Measurements from ENCODE around the gene MYLK4. TPM values are rescaled to one million over a fixed set of nuclear protein-coding genes. Genes with fewer than 3 reads are reported as not detected.

MYLK4 gene
- total RNA-seq, 1 donor from 2014 or later, result 0.26 TPM

DNA sequence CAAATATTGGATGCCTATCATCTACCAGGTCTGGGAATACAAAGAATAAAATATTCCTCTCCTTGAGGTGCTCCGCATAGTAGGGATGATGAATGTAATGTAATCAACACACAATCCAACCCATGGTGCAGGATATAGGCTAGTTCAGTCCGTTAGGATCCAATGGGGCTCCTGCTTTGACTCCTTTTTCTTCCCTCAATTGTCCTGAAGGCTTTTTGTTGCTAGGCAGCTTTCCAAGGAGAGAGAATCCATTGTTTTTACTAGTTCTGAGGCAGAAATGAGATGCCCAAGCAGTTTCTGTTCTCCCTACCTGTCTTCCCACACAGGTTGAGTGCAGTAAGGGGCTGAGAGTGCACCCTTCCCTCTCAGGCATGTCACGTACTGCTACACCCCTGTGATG, 26.5 kb upstream of the MYLK4 start:
- Histone ChIP-seq H3K36me3 (ENCODE audit: control insufficient read depth, insufficient read depth, low read length) (peaks cover 17% of the 10 kb centered on the region), H3K27me3 (ENCODE audit: control insufficient read depth, insufficient read depth, low read length) (no peaks in the 10 kb centered on the region), H3K4me3 (ENCODE audit: low read depth, low read length) (no peak overlapping the region)
- no peak for DNase-seq (ENCODE audit: low read depth)
- TF ChIP-seq, protein P1, sequence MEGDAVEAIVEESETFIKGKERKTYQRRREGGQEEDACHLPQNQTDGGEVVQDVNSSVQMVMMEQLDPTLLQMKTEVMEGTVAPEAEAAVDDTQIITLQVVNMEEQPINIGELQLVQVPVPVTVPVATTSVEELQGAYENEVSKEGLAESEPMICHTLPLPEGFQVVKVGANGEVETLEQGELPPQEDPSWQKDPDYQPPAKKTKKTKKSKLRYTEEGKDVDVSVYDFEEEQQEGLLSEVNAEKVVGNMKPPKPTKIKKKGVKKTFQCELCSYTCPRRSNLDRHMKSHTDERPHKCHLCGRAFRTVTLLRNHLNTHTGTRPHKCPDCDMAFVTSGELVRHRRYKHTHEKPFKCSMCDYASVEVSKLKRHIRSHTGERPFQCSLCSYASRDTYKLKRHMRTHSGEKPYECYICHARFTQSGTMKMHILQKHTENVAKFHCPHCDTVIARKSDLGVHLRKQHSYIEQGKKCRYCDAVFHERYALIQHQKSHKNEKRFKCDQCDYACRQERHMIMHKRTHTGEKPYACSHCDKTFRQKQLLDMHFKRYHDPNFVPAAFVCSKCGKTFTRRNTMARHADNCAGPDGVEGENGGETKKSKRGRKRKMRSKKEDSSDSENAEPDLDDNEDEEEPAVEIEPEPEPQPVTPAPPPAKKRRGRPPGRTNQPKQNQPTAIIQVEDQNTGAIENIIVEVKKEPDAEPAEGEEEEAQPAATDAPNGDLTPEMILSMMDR (IDR thresholded peaks at IDR 0.05; ENCODE audit: insufficient read depth, low read length, severe bottlenecking), result no peak
- no peak for FAIRE-seq

GRCh38 chr6:2775003-2775402, 24.3 kb upstream of the MYLK4 start:
- DNase-seq (ENCODE audit: low read depth) (no peak), FAIRE-seq (no peak)
- Histone ChIP-seq H3K36me3 (ENCODE audit: control insufficient read depth, insufficient read depth, low read length) (peaks cover 8% of the 10 kb centered on the region), H3K4me3 (ENCODE audit: low read depth, low read length) (no peak overlapping the region), H3K27me3 (ENCODE audit: control insufficient read depth, insufficient read depth, low read length) (no peaks in the 10 kb centered on the region)
- TF ChIP-seq, protein P1 (IDR thresholded peaks at IDR 0.05; ENCODE audit: insufficient read depth, low read length, severe bottlenecking), result no peak

- TF ChIP-seq, protein P1 (IDR thresholded peaks at IDR 0.05; ENCODE audit: insufficient read depth, low read length, severe bottlenecking), result no peak
- FAIRE-seq, result no peak
- no peak for DNase-seq (ENCODE audit: low read depth)
- Histone ChIP-seq H3K36me3 (ENCODE audit: control insufficient read depth, insufficient read depth, low read length) (peaks cover 5% of the 10 kb centered on the region), H3K27me3 (ENCODE audit: control insufficient read depth, insufficient read depth, low read length) (no peaks in the 10 kb centered on the region), H3K4me3 (ENCODE audit: low read depth, low read length) (no peak overlapping the region)
Observed at GRCh38 chr6:2773449-2773848, 22.7 kb upstream of the MYLK4 start.

DNA sequence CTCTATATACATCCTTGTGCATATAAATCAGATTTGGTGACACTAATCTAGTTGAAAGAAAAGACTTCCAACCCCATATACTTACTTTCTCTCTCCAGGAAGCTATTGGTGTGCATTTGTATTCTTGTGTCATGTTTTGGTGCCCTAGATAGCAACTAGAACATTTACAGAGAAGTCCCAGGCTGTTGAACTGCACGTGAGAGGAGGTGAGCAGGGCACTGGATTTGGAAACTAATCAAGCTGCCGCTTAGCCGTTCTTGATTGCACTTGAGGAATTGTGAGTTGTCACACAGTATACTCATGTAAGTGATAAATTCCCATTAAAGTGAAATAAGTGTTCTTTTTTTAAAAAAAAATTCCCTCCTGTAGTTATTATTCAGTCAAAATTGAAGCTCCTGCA, 22.1 kb upstream of the MYLK4 start:
- TF ChIP-seq, protein P1 (IDR thresholded peaks at IDR 0.05; ENCODE audit: insufficient read depth, low read length, severe bottlenecking), result no peak
- Histone ChIP-seq H3K4me3 (ENCODE audit: low read depth, low read length) (no peak overlapping the region), H3K36me3 (ENCODE audit: control insufficient read depth, insufficient read depth, low read length) (peaks cover 5% of the 10 kb centered on the region), H3K27me3 (ENCODE audit: control insufficient read depth, insufficient read depth, low read length) (no peaks in the 10 kb centered on the region)
- FAIRE-seq, result no peak
- DNase-seq (ENCODE audit: low read depth), result no peak

DNA sequence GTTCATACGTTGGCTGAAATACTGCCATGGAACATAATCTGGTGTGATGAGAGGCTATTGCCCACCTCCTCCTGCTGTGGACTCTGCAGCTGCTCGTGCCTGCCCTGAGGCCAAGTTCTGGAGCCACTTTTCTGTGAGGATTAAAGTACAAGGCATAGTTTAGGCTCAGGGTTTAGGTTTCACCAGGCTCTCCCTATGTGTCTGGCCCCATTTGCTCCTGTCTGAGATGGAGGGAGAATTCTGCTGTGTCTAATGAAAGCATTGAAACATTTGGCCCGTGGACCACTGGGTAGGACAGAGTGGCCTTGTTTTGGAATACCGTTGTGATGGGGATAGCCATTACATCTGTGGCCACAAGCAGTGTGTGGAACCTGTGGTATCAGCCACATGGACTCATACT, 20.4 kb upstream of the MYLK4 start:
- H3K4me3 ChIP-seq (ENCODE audit: low read depth, low read length), result no peak overlapping the region
- no peaks in the 10 kb centered on the region for H3K27me3 ChIP-seq (ENCODE audit: control insufficient read depth, insufficient read depth, low read length)
- DNase-seq (ENCODE audit: low read depth) (no peak), FAIRE-seq (no peak)
- peaks cover 2% of the 10 kb centered on the region for H3K36me3 ChIP-seq (ENCODE audit: control insufficient read depth, insufficient read depth, low read length)
- TF ChIP-seq, protein P1 (IDR thresholded peaks at IDR 0.05; ENCODE audit: insufficient read depth, low read length, severe bottlenecking), result no peak

DNA sequence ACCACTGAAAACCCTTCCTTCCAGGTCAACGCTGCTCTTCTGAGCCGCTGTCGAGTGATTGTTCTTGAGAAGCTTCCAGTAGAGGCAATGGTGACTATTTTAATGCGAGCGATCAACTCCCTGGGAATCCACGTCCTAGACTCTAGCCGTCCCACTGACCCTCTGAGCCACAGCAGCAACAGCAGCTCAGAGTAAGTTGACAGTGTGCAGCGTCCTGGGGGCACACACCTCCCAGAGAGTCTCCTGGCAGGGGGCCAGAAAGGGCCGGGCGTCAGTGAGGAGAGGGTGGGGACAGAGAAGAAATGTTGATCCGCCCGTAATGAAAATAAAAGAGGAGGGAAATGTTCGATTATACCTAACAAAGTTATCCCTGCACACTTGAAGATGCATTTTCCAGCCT, 19.4 kb upstream of the MYLK4 start:
- H3K27me3 ChIP-seq (ENCODE audit: control insufficient read depth, insufficient read depth, low read length), result no peaks in the 10 kb centered on the region
- TF ChIP-seq, protein P1 (IDR thresholded peaks at IDR 0.05; ENCODE audit: insufficient read depth, low read length, severe bottlenecking), result no peak
- FAIRE-seq (no peak), DNase-seq (ENCODE audit: low read depth) (no peak)
- H3K36me3 ChIP-seq (ENCODE audit: control insufficient read depth, insufficient read depth, low read length), result peaks cover 2% of the 10 kb centered on the region
- H3K4me3 ChIP-seq (ENCODE audit: low read depth, low read length), result no peak overlapping the region

All from bronchial epithelial cell (primary cell).